HCT116 (cell line): ENCODE measurements around the gene CFAP45. TPM values are rescaled to one million over a fixed set of nuclear protein-coding genes. Genes with fewer than 3 reads are reported as not detected.

ENCODE experiments used
- ATAC-seq: fragments of 200-7000 bp; cut with Tn5 transposase; 2 replicates; pipeline ENCODE4 v1.9.1; 2020; ENCODE audit warnings: mild to moderate bottlenecking, moderate library complexity
- BruUV-seq: library from RNA; stranded (reverse); fragments of 400-500 nt; replicated peaks from 2 replicates; lab custom pipeline; 2021; lab: Mats Ljungman, UMichigan
- CTCF ChIA-PET: fragments of 300-600 bp; sonication (Branson Sonifier 250); formaldehyde crosslinking; loops from one replicate; lab custom pipeline; 2021; ENCODE audit warnings: antibody characterized with exemption; lab: Charles Lee
- POLR2A ChIA-PET: fragments of 300-600, 350-600 bp; sonication (Branson Sonifier 250); formaldehyde crosslinking; loops from one replicate; lab custom pipeline; 2021; ENCODE audit warnings: antibody characterized with exemption; lab: Charles Lee
- RAD21 ChIA-PET, 2 experiments: fragments of 300-600 bp; sonication (Branson Sonifier 250); formaldehyde crosslinking; loops; one replicate each; lab custom pipeline; 2023; ENCODE audit warnings: low total read pairs in 2 of 2; ENCODE audit not compliant: uncharacterized antibody in 2 of 2, unreplicated experiment in 2 of 2, low non-redundant PET in 1 of 2; lab: Charles Lee
- DNase-seq: peaks from one replicate; pipeline ENCODE4 v3.0.0-alpha.2; 2010; ENCODE audit warnings: low read depth, low spot score
- H2AFZ ChIP-seq: fragments of 200-600 bp; shearing (Covaris generic), sonication (generic); 2 replicates; pipeline ENCODE4 v1.6.1; 2017; ENCODE audit warnings: low read depth, mixed run types, mixed read lengths, antibody characterized with exemption, low read length; ENCODE audit not compliant: poor library complexity, severe bottlenecking
- H3K27ac ChIP-seq: 2 replicates; pipeline ENCODE4 v1.5.1; 2012; ENCODE audit warnings: low read depth, low read length
- H3K27me3 ChIP-seq: fragments of 200-600 bp; sonication (generic); 2 replicates; pipeline ENCODE4 v1.6.1; 2016; ENCODE audit warnings: mixed run types, low read length, mixed read lengths; ENCODE audit not compliant: insufficient read depth
- H3K36me3 ChIP-seq, 2 experiments: fragments of 200-500 bp in 1 of 2; fragments of 200-600 bp in 1 of 2; sonication (Bioruptor generic) in 1 of 2; sonication (generic) in 1 of 2; 2 replicates each; pipeline versions ENCODE4 v1.5.1 to v1.6.1; 2014 to 2016; ENCODE audit warnings: low read length in 2 of 2, inconsistent platforms in 1 of 2, mixed read lengths in 1 of 2, mixed run types in 1 of 2; ENCODE audit not compliant: insufficient read depth in 2 of 2, control insufficient read depth in 1 of 2
- H3K4me1 ChIP-seq, 2 experiments: fragments of 200-600 bp in 1 of 2; sonication (generic) in 1 of 2; 2 replicates each; pipeline versions ENCODE4 v1.5.1 to v1.6.1; 2012 to 2017; ENCODE audit warnings: low read length in 2 of 2, inconsistent platforms in 1 of 2, mild to moderate bottlenecking in 1 of 2, mixed read lengths in 1 of 2, mixed run types in 1 of 2, moderate library complexity in 1 of 2; ENCODE audit not compliant: insufficient read depth in 2 of 2, control insufficient read depth in 1 of 2
- H3K4me2 ChIP-seq: fragments of 200-600 bp; sonication (generic); 2 replicates; pipeline ENCODE4 v1.6.1; 2017; ENCODE audit warnings: mixed run types, low read length, mixed read lengths
- H3K4me3 ChIP-seq, 2 experiments: fragments of 200-600 bp in 1 of 2; sonication (generic) in 1 of 2; replicated peaks in 1 of 2; 2 replicates each; pipeline ENCODE4 v1.5.1; 2011 to 2016; ENCODE audit warnings: low read length in 2 of 2, control low read depth in 1 of 2, low read depth in 1 of 2, mild to moderate bottlenecking in 1 of 2, mixed read lengths in 1 of 2, mixed run types in 1 of 2
- H3K79me2 ChIP-seq: fragments of 200-600 bp; sonication (generic); 2 replicates; pipeline ENCODE4 v1.6.1; 2017; ENCODE audit warnings: mild to moderate bottlenecking, mixed run types, low read length, moderate library complexity, mixed read lengths; ENCODE audit not compliant: insufficient read depth
- H3K9ac ChIP-seq: fragments of 200-600 bp; sonication (generic); 2 replicates; pipeline ENCODE4 v1.6.1; 2016; ENCODE audit warnings: low read length, mixed read lengths
- H3K9me2 ChIP-seq: fragments of 200-600 bp; sonication (generic), shearing (Covaris generic); 2 replicates; pipeline ENCODE4 v1.6.1; 2017; ENCODE audit warnings: mixed run types, mild to moderate bottlenecking, moderate library complexity; ENCODE audit not compliant: insufficient read depth
- H3K9me3 ChIP-seq, 2 experiments: fragments of 200-500 bp in 1 of 2; fragments of 200-600 bp in 1 of 2; sonication (Bioruptor generic) in 1 of 2; sonication (generic) in 1 of 2; 2 replicates each; pipeline ENCODE4 v1.6.1; 2014 to 2017; ENCODE audit warnings: low read length in 2 of 2, mixed read lengths in 2 of 2, inconsistent platforms in 1 of 2, low read depth in 1 of 2, mild to moderate bottlenecking in 1 of 2, mixed run types in 1 of 2, moderate library complexity in 1 of 2; ENCODE audit not compliant: control insufficient read depth in 1 of 2, insufficient read depth in 1 of 2
- H4K20me1 ChIP-seq: fragments of 200-600 bp; sonication (generic), shearing (Covaris generic); 2 replicates; pipeline ENCODE4 v1.6.1; 2017; ENCODE audit warnings: mixed run types, mild to moderate bottlenecking, moderate library complexity; ENCODE audit not compliant: insufficient read depth
- ATF3 ChIP-seq: IDR thresholded peaks from 2 replicates; pipeline ENCODE4 v1.6.1; 2012
- CBX3 ChIP-seq: IDR thresholded peaks from 2 replicates; pipeline ENCODE4 v1.6.1; 2012; ENCODE audit warnings: low read depth
- CEBPB ChIP-seq: IDR thresholded peaks from 2 replicates; pipeline ENCODE4 v1.6.1; 2012; ENCODE audit warnings: low read depth
- CTCF ChIP-seq, 3 experiments: fragments of 200-600 bp in 1 of 3; sonication (generic) in 1 of 3; IDR thresholded peaks in 2 of 3; conservative IDR thresholded peaks in 1 of 3; 2 replicates each; pipeline ENCODE4 v1.5.1; 2012 to 2017; ENCODE audit warnings: low read depth in 2 of 3, low read length in 2 of 3, antibody characterized with exemption in 1 of 3, borderline replicate concordance in 1 of 3, control low read depth in 1 of 3, mild to moderate bottlenecking in 1 of 3, mixed read lengths in 1 of 3, mixed run types in 1 of 3, moderate library complexity in 1 of 3; ENCODE audit not compliant: insufficient read depth in 1 of 3
- EGR1 ChIP-seq: IDR thresholded peaks from 2 replicates; pipeline ENCODE4 v1.6.1; 2012; ENCODE audit warnings: low read depth
- ELF1 ChIP-seq: IDR thresholded peaks from 2 replicates; pipeline ENCODE4 v1.6.1; 2012; ENCODE audit warnings: low read depth, borderline replicate concordance
- EZH2 ChIP-seq: fragments of 200-600 bp; sonication (generic); IDR thresholded peaks from 2 replicates; pipeline ENCODE4 v1.6.1; 2017; ENCODE audit warnings: antibody characterized with exemption, mixed run types
- EZH2phosphoT487 ChIP-seq: fragments of 200-600 bp; IDR thresholded peaks from 2 replicates; pipeline ENCODE4 v1.6.1; 2018; ENCODE audit warnings: antibody characterized with exemption, borderline replicate concordance
- JUND ChIP-seq: IDR thresholded peaks from 2 replicates; pipeline ENCODE4 v1.6.1; 2012
- MAX ChIP-seq: IDR thresholded peaks from 2 replicates; pipeline ENCODE4 v1.6.1; 2012
- POLR2A ChIP-seq: IDR thresholded peaks from 2 replicates; pipeline ENCODE4 v1.7.0; 2011; ENCODE audit warnings: borderline replicate concordance; ENCODE audit not compliant: insufficient read depth, insufficient read length; ENCODE audit errors: extremely low read depth
- POLR2AphosphoS5 ChIP-seq: IDR thresholded peaks from 2 replicates; pipeline ENCODE4 v1.6.1; 2011; ENCODE audit warnings: mild to moderate bottlenecking, low read depth, low read length, moderate library complexity
- RAD21 ChIP-seq: IDR thresholded peaks from 2 replicates; pipeline ENCODE4 v1.6.1; 2012; ENCODE audit warnings: low read depth, mild to moderate bottlenecking
- REST ChIP-seq: IDR thresholded peaks from 2 replicates; pipeline ENCODE4 v1.6.1; 2012; ENCODE audit warnings: low read depth
- SIN3A ChIP-seq: IDR thresholded peaks from 2 replicates; pipeline ENCODE4 v1.6.1; 2012; ENCODE audit warnings: low read depth
- YY1 ChIP-seq: IDR thresholded peaks from 2 replicates; pipeline ENCODE4 v1.6.1; 2011; ENCODE audit warnings: low read length, low read depth, moderate library complexity, mild to moderate bottlenecking; ENCODE audit not compliant: insufficient replicate concordance; ENCODE audit errors: extremely low read depth
- intact Hi-C: fragments of 100-400 bp; cut with micrococcal nuclease; formaldehyde crosslinking; loops from 2 replicates; pipeline ENCODE4 v1.10.0; 2022
- total RNA-seq: library from RNA; stranded (reverse); gene quantifications from one replicate; pipeline ENCODE4 v1.2.1, GENCODE V29; 2021; ENCODE audit not compliant: unreplicated experiment

Gene CFAP45
- total RNA-seq, 1 experiment from 2014 or later: 0.59 TPM

- TF ChIP-seq YY1 (no peak), EZH2phosphoT487 (no peak), POLR2AphosphoS5 (no peak), ELF1 (no peak), CEBPB (no peak), JUND (no peak), SIN3A (no peak), POLR2A (no peak), EGR1 (no peak), MAX (no peak), ATF3 (no peak), RAD21 (no peak), EZH2 (no peak)
These were observed 35.8 kb upstream of the CFAP45 start (continued) for GRCh38 chr1:159935719-159936272.

- ChIA-PET POLR2A (no interaction called here), CTCF (interaction anchor here (10.1 kb wide), 1 partner anchor 71 kb away, joined by 170 read pairs; no protein-coding TSS in a partner anchor), RAD21 (interaction anchor here in 1 of 2 experiments (1.9 kb wide), 1 partner anchor 72 kb away, joined by 5 read pairs; no protein-coding TSS in a partner anchor)
- no TSS peak for BruUV-seq
- Histone ChIP-seq H3K4me2 (no peak overlapping the region), H3K4me1 (peaks cover 3 to 15% of the 10 kb centered on the region in 2 experiments), H3K9me3 (no peaks in the 10 kb centered on the region), H3K9me2 (no peaks in the 10 kb centered on the region), H4K20me1 (no peaks in the 10 kb centered on the region), H3K79me2 (no peaks in the 10 kb centered on the region), H3K27ac (no peak overlapping the region), H3K4me3 (no peak overlapping the region), H2AFZ (no peak overlapping the region), H3K27me3 (no peaks in the 10 kb centered on the region), H3K9ac (no peak overlapping the region), H3K36me3 (peaks cover 0 to 2% of the 10 kb centered on the region in 2 experiments; a peak in 1 of 4 replicates)
- DNase-seq (no peak), ATAC-seq (no peak)
- TF ChIP-seq REST (no peak), RAD21 (no peak), POLR2AphosphoS5 (no peak), CTCF (IDR thresholded peaks at IDR 0.05 in 2 of 3, conservative IDR thresholded peaks at IDR 0.05 in 1 of 3; ENCODE audit: borderline replicate concordance in 1 of 3, insufficient read depth in 1 of 3, low read depth in 2 of 3, low read length in 2 of 3) (no peak), JUND (no peak), MAX (no peak), CEBPB (no peak), CBX3 (no peak), POLR2A (no peak), EGR1 (no peak), YY1 (no peak), ATF3 (no peak)
- intact Hi-C loops: no loop called here
These were observed 35.3 kb upstream of the CFAP45 start for GRCh38 chr1:159935305-159935704.
